ENCODE results near the gene KIF26B. TPM values are rescaled to one million over a fixed set of nuclear protein-coding genes. Genes with fewer than 3 reads are reported as not detected.

The KIF26B gene
- polyA plus RNA-seq, 1 of the 3 experiments (the other 2 are of a cell fraction) = 2.6 TPM

- CTCF ChIA-PET = no interaction called here
- 77% methylated on average over 3 of the region's 3 CpGs for WGBS (ENCODE audit: low lambda C conversion rate)
- Histone ChIP-seq H3K4me2 (no peak overlapping the region), H2AFZ (ENCODE audit: low read depth) (no peak overlapping the region), H4K20me1 (ENCODE audit: insufficient read depth) (peaks cover 5% of the 10 kb centered on the region; the same call in 1 of the 2 replicates), H3K9ac (no peak overlapping the region), H3K27me3 (ENCODE audit: insufficient read depth) (no peaks in the 10 kb centered on the region), H3K36me3 (replicated peaks in 1 of 2; ENCODE audit: control insufficient read depth in 1 of 2, insufficient read depth in 2 of 2, low read length in 1 of 2) (peaks cover 2 to 30% of the 10 kb centered on the region in 2 experiments), H3K4me1 (ENCODE audit: control insufficient read depth in 1 of 2, insufficient read depth in 2 of 2, low read depth in 1 of 2, low read length in 1 of 2) (peaks cover 0 to 27% of the 10 kb centered on the region in 2 experiments; a peak in 1 of 4 replicates), H3K79me2 (ENCODE audit: insufficient read depth) (no peaks in the 10 kb centered on the region), H3K4me3 (ENCODE audit: low read depth in 2 of 2, low read length in 1 of 2) (no peak overlapping the region), H3K27ac (ENCODE audit: low read depth in 2 of 2, low read length in 1 of 2) (no peak overlapping the region), H3K9me3 (no peaks in the 10 kb centered on the region), H3F3A (replicated peaks; ENCODE audit: insufficient read depth) (peaks cover 4% of the 10 kb centered on the region), H3K9me2 (no peaks in the 10 kb centered on the region)
- no peak for DNase-seq
- TF ChIP-seq USF2 (IDR thresholded peaks at IDR 0.05; ENCODE audit: borderline replicate concordance, low read depth, low read length) (no peak), SMC3 (IDR thresholded peaks at IDR 0.05; ENCODE audit: low read depth, low read length) (no peak), MEF2A (IDR thresholded peaks at IDR 0.05; ENCODE audit: borderline replicate concordance, low read depth) (no peak), RCOR1 (IDR thresholded peaks at IDR 0.05; ENCODE audit: low read length) (no peak), ZBTB33 (IDR thresholded peaks at IDR 0.05; ENCODE audit: borderline replicate concordance, low read depth) (no peak), RFX5 (IDR thresholded peaks at IDR 0.05; ENCODE audit: low read length) (no peak), EZH2phosphoT487 (IDR thresholded peaks at IDR 0.05; ENCODE audit: borderline replicate concordance, low read depth) (no peak), FOSL2 (IDR thresholded peaks at IDR 0.05; ENCODE audit: borderline replicate concordance, low read depth) (no peak), TAF1 (IDR thresholded peaks at IDR 0.05; ENCODE audit: borderline replicate concordance, low read depth, low read length) (no peak), FOXM1 (IDR thresholded peaks at IDR 0.05; ENCODE audit: low read depth) (no peak), GATA2 (CRISPR knock-in tag; IDR thresholded peaks at IDR 0.05) (no peak), JUND (IDR thresholded peaks at IDR 0.05) (no peak), NRF1 (IDR thresholded peaks at IDR 0.05; ENCODE audit: low read depth, low read length) (no peak)
- POLR2A ChIA-PET = no interaction called here
Measured at GRCh38 chr1:245255783-245256182, 101.0 kb downstream of the KIF26B start.

DNA sequence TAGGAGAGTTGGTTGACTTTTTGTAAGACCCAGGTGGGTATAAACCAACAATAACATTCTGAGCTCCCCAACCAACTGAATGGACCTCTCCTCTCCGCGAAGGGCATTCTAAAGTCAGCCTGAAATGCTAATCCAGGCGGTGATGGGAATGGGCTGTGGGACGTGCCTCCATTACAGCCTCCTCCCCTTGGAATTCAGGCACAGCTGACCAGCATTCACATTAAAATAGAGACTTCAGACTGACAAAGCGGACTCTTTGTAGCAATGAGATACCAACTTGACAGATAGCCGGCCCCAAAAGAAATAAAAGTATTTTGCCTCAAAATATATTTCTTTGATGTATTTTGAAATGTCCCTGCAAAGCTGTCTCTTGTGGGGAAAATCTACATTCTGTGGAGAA is 101.7 kb downstream of the KIF26B start:
- POLR2A ChIA-PET = no interaction called here

More for the DNA sequence above, 101.7 kb downstream of the KIF26B start:
- H3K9me2 ChIP-seq = no peaks in the 10 kb centered on the region
- TF ChIP-seq, protein P1, sequence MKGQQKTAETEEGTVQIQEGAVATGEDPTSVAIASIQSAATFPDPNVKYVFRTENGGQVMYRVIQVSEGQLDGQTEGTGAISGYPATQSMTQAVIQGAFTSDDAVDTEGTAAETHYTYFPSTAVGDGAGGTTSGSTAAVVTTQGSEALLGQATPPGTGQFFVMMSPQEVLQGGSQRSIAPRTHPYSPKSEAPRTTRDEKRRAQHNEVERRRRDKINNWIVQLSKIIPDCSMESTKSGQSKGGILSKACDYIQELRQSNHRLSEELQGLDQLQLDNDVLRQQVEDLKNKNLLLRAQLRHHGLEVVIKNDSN (IDR thresholded peaks at IDR 0.05; ENCODE audit: borderline replicate concordance, low read depth) = no peak
- TF ChIP-seq NRF1 (IDR thresholded peaks at IDR 0.05; ENCODE audit: low read depth, low read length) (no peak), SIN3A (IDR thresholded peaks at IDR 0.05; ENCODE audit: borderline replicate concordance, low read depth, low read length) (no peak)
- no peak for DNase-seq
- WGBS (ENCODE audit: low lambda C conversion rate) = 97% methylated on average over 6 of the region's 6 CpGs
- H3K4me2 ChIP-seq = no peak overlapping the region
- CTCF ChIA-PET = no interaction called here
- no peak overlapping the region for H2AFZ ChIP-seq (ENCODE audit: low read depth)
- peaks cover 4% of the 10 kb centered on the region for H3F3A ChIP-seq (replicated peaks; ENCODE audit: insufficient read depth)
- H3K9me3 ChIP-seq = no peaks in the 10 kb centered on the region
- peaks cover 5% of the 10 kb centered on the region; the same call in 1 of the 2 replicates for H4K20me1 ChIP-seq (ENCODE audit: insufficient read depth)
- H3K4me1 ChIP-seq (ENCODE audit: control insufficient read depth in 1 of 2, insufficient read depth in 2 of 2, low read depth in 1 of 2, low read length in 1 of 2) = peaks cover 0 to 27% of the 10 kb centered on the region in 2 experiments; a peak in 1 of 4 replicates
- no peak overlapping the region for H3K4me3 ChIP-seq (ENCODE audit: low read depth in 2 of 2, low read length in 1 of 2)
- H3K79me2 ChIP-seq (ENCODE audit: insufficient read depth) = no peaks in the 10 kb centered on the region
- no peak overlapping the region for H3K9ac ChIP-seq
- H3K27ac ChIP-seq (ENCODE audit: low read depth in 2 of 2, low read length in 1 of 2) = no peak overlapping the region
- no peaks in the 10 kb centered on the region for H3K27me3 ChIP-seq (ENCODE audit: insufficient read depth)
- peaks cover 0 to 28% of the 10 kb centered on the region in 2 experiments for H3K36me3 ChIP-seq (replicated peaks in 1 of 2; ENCODE audit: control insufficient read depth in 1 of 2, insufficient read depth in 2 of 2, low read length in 1 of 2)

Data from SK-N-SH (cell line).